HEK293T (cell line): ENCODE results near the gene CCDC150.
"Not testable (repeated sequence)": the region's sequence is repeated elsewhere in the genome, so short reads cannot be mapped to it uniquely, and the experiment has no call there.

Source experiments
- CTCF ChIA-PET: fragments of 350-600 bp; formaldehyde crosslinking; extraction: SDS; loops from one replicate; lab custom pipeline; 2021; ENCODE audit warnings: antibody characterized with exemption, inconsistent platforms; lab: Yijun Ruan, JAX
- POLR2A ChIA-PET: fragments of 350-600 bp; formaldehyde crosslinking; extraction: SDS; loops from one replicate; lab custom pipeline; 2020; ENCODE audit warnings: antibody characterized with exemption, inconsistent platforms; lab: Yijun Ruan, JAX
- DNase-seq: peaks from one replicate; pipeline ENCODE4 v3.0.0; 2012; ENCODE audit warnings: mixed read lengths; ENCODE audit errors: extremely low spot score
- ARNT ChIP-seq: fragments of 450-650 bp; IDR thresholded peaks from 2 replicates; pipeline ENCODE4 v1.6.1; 2017; ENCODE audit warnings: mild to moderate bottlenecking
- BHLHE40 ChIP-seq: fragments of 450-650 bp; IDR thresholded peaks from 2 replicates; pipeline ENCODE4 v1.6.1; 2016; ENCODE audit warnings: mild to moderate bottlenecking, moderate library complexity, borderline replicate concordance
- CTBP1 ChIP-seq: fragments of 450-650 bp; IDR thresholded peaks from 2 replicates; pipeline ENCODE4 v1.6.1; 2016; ENCODE audit warnings: borderline replicate concordance
- ELF4 ChIP-seq: fragments of 450-650 bp; IDR thresholded peaks from 2 replicates; pipeline ENCODE4 v1.6.1; 2017; ENCODE audit warnings: antibody characterized with exemption
- FOXA1 ChIP-seq: fragments of 450-650 bp; IDR thresholded peaks from 2 replicates; pipeline ENCODE4 v1.6.1; 2016; ENCODE audit warnings: mild to moderate bottlenecking
- FOXK2 ChIP-seq: fragments of 450-650 bp; IDR thresholded peaks from 2 replicates; pipeline ENCODE4 v1.6.1; 2016; ENCODE audit warnings: mild to moderate bottlenecking
- FOXM1 ChIP-seq: fragments of 450-650 bp; IDR thresholded peaks from 2 replicates; pipeline ENCODE4 v1.6.1; 2017; ENCODE audit warnings: mild to moderate bottlenecking, borderline replicate concordance
- HDGF ChIP-seq: fragments of 450-650 bp; IDR thresholded peaks from 2 replicates; pipeline ENCODE4 v1.6.1; 2017; ENCODE audit warnings: antibody characterized with exemption, borderline replicate concordance
- L3MBTL2 ChIP-seq: fragments of 450-650 bp; conservative IDR thresholded peaks from 2 replicates; pipeline ENCODE4 v1.6.1; 2016; ENCODE audit warnings: mild to moderate bottlenecking
- LEF1 ChIP-seq: fragments of 450-650 bp; IDR thresholded peaks from 2 replicates; pipeline ENCODE4 v1.6.1; 2017; ENCODE audit warnings: mild to moderate bottlenecking, borderline replicate concordance
- NFRKB ChIP-seq: fragments of 450-650 bp; IDR thresholded peaks from 2 replicates; pipeline ENCODE4 v1.6.1; 2016; ENCODE audit warnings: mild to moderate bottlenecking, moderate library complexity
- SP1 ChIP-seq: fragments of 450-650 bp; IDR thresholded peaks from 2 replicates; pipeline ENCODE4 v1.6.1; 2017
- SUZ12 ChIP-seq: fragments of 450-650 bp; IDR thresholded peaks from 2 replicates; pipeline ENCODE4 v1.6.1; 2016; ENCODE audit warnings: mild to moderate bottlenecking
- TARDBP ChIP-seq: fragments of 450-650 bp; IDR thresholded peaks from 2 replicates; pipeline ENCODE4 v1.6.1; 2016
- ZNF384 ChIP-seq: fragments of 450-650 bp; IDR thresholded peaks from 2 replicates; pipeline ENCODE4 v1.6.1; 2016
- TF ChIP-seq, protein P1 (sequence below): fragments of 450-650 bp; IDR thresholded peaks from 2 replicates; pipeline ENCODE4 v1.6.1; 2016

The CCDC150 gene

GRCh38 chr2:196681510-196681909 is 42.0 kb downstream of the CCDC150 start:
- CTCF ChIA-PET: no interaction called here
- no peak for DNase-seq
- POLR2A ChIA-PET: no interaction called here
- TF ChIP-seq SUZ12 (no peak), ELF4 (no peak), HDGF (no peak), FOXM1 (no peak), FOXA1 (no peak), L3MBTL2 (no peak), NFRKB (no peak), FOXK2 (no peak), TARDBP (no peak)

DNA sequence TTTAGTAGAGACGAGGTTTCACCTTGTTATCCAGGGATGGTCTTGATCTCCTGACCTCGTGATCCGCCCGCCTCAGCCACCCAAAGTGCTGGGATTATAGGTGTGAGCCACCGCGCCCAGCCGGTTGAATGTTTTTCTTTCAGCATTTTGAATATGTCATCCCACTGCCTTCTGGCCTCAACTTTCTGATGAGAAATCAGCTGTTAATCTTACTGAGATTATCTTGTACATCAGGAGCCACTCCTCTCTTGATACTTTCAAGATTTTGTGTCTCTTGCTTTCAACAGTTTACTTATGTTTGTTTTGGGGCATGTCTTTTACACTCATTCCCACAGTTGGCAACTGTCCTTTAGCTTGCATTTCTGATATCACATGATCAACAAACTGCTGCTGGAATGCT is 46.3 kb downstream of the CCDC150 start:
- ChIA-PET CTCF (no interaction called here), POLR2A (no interaction called here)
- DNase-seq: no peak

DNA sequence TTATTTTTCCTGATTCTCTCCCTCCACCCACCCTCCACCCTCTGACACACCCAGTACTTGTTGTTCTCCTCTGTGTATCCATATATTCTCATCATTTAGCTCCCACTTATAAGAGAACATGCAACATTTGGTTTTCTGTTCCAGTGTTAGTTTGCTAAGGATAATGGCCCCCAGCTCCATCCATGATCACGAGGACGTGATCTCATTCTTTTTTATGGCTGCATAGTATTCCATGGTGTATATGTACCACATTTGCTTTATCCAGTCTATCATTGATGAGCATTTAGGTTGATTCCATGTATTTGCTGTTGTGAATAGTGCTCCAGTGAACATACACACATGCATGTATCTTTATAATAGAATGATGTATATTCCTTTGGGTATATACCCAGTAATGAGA is 47.2 kb downstream of the CCDC150 start:
- DNase-seq, POLR2A ChIA-PET, CTCF ChIA-PET: not testable (repeated sequence)

More for the DNA sequence above, 46.3 kb downstream of the CCDC150 start:
- TF ChIP-seq FOXK2 (no peak), TARDBP (no peak), LEF1 (no peak), BHLHE40 (no peak), FOXA1 (no peak), ZNF384 (no peak), ARNT (no peak), CTBP1 (no peak)
- TF ChIP-seq, protein P1, sequence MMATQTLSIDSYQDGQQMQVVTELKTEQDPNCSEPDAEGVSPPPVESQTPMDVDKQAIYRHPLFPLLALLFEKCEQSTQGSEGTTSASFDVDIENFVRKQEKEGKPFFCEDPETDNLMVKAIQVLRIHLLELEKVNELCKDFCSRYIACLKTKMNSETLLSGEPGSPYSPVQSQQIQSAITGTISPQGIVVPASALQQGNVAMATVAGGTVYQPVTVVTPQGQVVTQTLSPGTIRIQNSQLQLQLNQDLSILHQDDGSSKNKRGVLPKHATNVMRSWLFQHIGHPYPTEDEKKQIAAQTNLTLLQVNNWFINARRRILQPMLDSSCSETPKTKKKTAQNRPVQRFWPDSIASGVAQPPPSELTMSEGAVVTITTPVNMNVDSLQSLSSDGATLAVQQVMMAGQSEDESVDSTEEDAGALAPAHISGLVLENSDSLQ: no peak

- CTCF ChIA-PET: no interaction called here
- TF ChIP-seq FOXM1 (no peak), NFRKB (no peak), TARDBP (no peak), ARNT (no peak), BHLHE40 (no peak), CTBP1 (no peak), FOXK2 (no peak)
- DNase-seq: peak; percentile 11
- POLR2A ChIA-PET: no interaction called here
Observed at GRCh38 chr2:196696423-196697079, 57.0 kb downstream of the CCDC150 start.

GRCh38 chr2:196697825-196698224 is 58.3 kb downstream of the CCDC150 start:
- DNase-seq: no peak
- no peak for TF ChIP-seq LEF1
- TF ChIP-seq SUZ12: no peak
- TF ChIP-seq FOXA1: no peak
- TF ChIP-seq FOXM1: no peak
- TF ChIP-seq, protein P1: no peak
- no peak for TF ChIP-seq CTBP1
- TF ChIP-seq ARNT: no peak
- TF ChIP-seq FOXK2: no peak
- TF ChIP-seq NFRKB: no peak
- TF ChIP-seq L3MBTL2: no peak
- no peak for TF ChIP-seq SP1
- no peak for TF ChIP-seq ELF4
- TF ChIP-seq BHLHE40: no peak
- CTCF ChIA-PET: no interaction called here
- POLR2A ChIA-PET: no interaction called here

DNA sequence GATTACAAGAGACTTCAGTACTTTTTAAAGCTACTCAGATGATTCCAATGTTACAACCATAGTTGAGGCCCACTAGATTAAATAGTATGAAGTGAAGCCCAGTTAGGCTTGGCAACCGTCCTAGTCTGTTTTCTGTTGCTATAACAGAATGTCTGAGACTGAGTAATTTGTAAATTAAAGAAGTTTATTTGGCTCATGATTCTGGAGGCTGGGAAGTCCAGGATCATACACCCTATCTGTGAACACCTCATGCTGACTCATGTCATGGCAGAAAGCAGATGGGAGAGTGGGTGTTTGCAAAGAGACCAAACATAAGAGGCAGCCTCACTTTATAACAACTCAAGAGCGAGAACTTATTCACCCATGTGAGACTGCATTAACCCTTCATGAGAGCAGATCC is 63.1 kb downstream of the CCDC150 start:
- CTCF ChIA-PET: no interaction called here
- TF ChIP-seq CTBP1: no peak
- TF ChIP-seq FOXK2: no peak
- TF ChIP-seq NFRKB: no peak
- TF ChIP-seq ZNF384: no peak
- TF ChIP-seq LEF1: no peak
- no peak for TF ChIP-seq HDGF
- TF ChIP-seq SP1: no peak
- no peak for TF ChIP-seq BHLHE40
- no peak for TF ChIP-seq SUZ12
- TF ChIP-seq FOXA1: no peak
- TF ChIP-seq, protein P1: no peak
- TF ChIP-seq FOXM1: no peak
- TF ChIP-seq L3MBTL2: no peak
- TF ChIP-seq TARDBP: no peak
- TF ChIP-seq ELF4: no peak
- no peak for TF ChIP-seq ARNT
- DNase-seq: no peak
- POLR2A ChIA-PET: no interaction called here

DNA sequence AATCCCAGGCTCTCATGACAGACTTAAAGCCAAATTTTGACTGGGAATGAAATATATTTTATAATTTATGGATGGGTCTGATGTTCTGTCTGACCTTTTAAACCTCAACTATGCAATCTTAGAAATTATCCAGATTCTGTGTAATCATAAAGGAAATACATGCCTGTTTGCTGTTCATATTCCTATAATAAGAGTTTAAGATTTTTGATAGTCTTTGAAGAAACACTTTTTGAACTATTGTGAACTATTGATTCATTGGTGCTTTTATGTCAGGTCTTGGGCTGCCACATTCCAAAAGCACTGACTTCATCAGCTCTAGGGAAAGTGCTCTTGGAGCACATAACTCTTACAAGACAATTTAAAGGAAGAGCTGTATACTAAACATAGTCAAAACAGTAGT is 64.2 kb downstream of the CCDC150 start:
- no peak for DNase-seq
- TF ChIP-seq BHLHE40 (no peak), FOXA1 (no peak), LEF1 (no peak), HDGF (no peak), FOXM1 (no peak), SP1 (no peak)
- CTCF ChIA-PET: no interaction called here
- POLR2A ChIA-PET: no interaction called here

DNA sequence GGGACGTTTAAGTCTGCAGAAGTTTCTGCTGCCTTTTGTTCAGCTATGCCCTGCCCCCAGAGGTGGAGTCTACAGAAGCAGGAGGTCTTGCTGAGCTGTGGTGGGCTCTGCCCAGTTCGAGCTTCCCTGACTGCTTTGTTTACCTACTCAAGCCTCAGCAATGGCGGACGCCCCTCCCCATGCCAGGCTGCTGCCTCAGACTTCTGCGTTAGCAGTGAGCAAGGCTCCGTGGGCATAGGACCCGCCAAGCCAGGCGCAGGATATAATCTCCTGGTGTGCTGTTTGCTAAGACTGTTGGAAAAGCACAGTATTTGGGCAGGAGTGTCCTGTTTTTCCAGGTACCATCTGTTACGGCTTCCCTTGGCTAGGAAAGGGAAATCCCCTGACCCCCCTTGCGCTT is 70.5 kb downstream of the CCDC150 start:
- POLR2A ChIA-PET, DNase-seq, CTCF ChIA-PET: not testable (repeated sequence)
